H7 (cell line): ENCODE measurements around the gene MEFV. TPM values are rescaled to one million over a fixed set of nuclear protein-coding genes. Genes with fewer than 3 reads are reported as not detected.
"Not testable (repeated sequence)": the region's sequence is repeated elsewhere in the genome, so short reads cannot be mapped to it uniquely, and the experiment has no call there.

Experiments used
- DNase-seq: peaks from one replicate; pipeline ENCODE4 v3.0.0; 2012
- H3K27me3 ChIP-seq: 2 replicates; pipeline ENCODE4 v1.6.0; 2011; ENCODE audit warnings: mild to moderate bottlenecking, low read length; ENCODE audit not compliant: control insufficient read depth, insufficient read depth
- H3K36me3 ChIP-seq: replicated peaks from 2 replicates; pipeline ENCODE4 v1.5.1; 2011; ENCODE audit warnings: low read length; ENCODE audit not compliant: control insufficient read depth, insufficient read depth
- H3K4me3 ChIP-seq: 2 replicates; pipeline ENCODE4 v1.5.1; 2011; ENCODE audit warnings: low read depth, mild to moderate bottlenecking, control low read depth, low read length, moderate library complexity; ENCODE audit not compliant: insufficient read depth
- total RNA-seq: library from RNA; depleted of rRNA; stranded (reverse); fragments of >200 nt; shearing (Covaris generic); gene quantifications from 2 replicates; pipeline ENCODE4 v1.2.3, GENCODE V29; 2014

The MEFV gene
- total RNA-seq, 1 experiment from 2014 or later, result 0.14 TPM

DNA sequence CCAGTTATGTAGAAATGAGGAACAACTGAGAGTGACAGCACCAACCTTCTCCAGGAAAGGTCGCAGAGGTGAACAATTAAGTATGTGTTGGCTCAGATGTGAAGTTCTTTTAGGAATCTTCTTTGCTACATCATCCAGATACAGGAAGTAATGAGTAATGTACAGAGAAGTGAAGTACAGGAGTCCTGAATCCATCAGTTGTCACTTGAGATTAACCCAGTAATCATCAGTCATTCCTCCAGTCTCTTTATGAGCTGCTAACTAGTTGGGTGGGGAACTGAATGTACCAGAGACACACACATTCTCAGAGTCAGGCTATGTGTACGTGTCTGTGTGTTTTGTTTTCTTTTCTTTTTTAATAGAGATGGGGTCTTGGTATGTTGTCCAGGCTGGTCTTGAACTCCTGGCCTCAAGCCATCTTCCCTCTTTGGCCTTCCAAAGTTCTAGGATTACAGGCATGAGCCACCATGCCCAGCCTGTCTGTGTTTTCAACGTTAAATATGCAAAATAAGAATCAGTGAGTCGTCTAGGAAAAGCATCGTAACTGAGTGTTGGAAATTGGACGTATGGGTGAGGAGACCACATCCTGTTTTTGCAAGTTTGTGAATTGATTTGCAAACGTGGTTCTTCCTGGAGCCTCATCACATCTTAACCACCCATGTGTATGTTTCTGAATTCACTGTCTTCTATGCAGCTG is 41.4 kb downstream of the MEFV start:
- DNase-seq, result no peak

DNA sequence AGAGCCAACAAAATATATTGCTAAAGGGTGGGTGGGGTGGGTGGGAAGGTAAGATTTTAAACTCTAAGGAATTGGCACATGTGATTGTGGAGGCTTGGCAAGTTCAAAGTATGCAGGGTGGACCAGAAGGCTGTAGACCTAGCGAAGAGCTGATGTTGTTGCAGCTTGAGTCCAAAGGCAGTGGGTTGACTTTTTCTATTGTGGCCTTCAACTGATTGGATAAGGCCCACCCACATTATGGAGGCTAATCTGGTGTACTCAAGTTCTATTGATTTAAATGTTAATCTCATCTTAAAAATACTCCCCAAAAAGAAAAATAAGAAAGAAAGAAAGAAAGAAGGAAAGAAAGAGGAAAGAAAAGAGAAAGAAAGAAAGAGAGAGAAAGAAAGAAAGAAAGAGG is 43.9 kb downstream of the MEFV start:
- DNase-seq, result no peak
- no peaks in the 10 kb centered on the region for H3K27me3 ChIP-seq
- H3K36me3 ChIP-seq, result no peaks in the 10 kb centered on the region
- H3K4me3 ChIP-seq, result no peak overlapping the region

More for the DNA sequence above, 41.4 kb downstream of the MEFV start:
- H3K27me3 ChIP-seq, result no peaks in the 10 kb centered on the region
- H3K4me3 ChIP-seq, result no peak overlapping the region
- no peaks in the 10 kb centered on the region for H3K36me3 ChIP-seq

DNA sequence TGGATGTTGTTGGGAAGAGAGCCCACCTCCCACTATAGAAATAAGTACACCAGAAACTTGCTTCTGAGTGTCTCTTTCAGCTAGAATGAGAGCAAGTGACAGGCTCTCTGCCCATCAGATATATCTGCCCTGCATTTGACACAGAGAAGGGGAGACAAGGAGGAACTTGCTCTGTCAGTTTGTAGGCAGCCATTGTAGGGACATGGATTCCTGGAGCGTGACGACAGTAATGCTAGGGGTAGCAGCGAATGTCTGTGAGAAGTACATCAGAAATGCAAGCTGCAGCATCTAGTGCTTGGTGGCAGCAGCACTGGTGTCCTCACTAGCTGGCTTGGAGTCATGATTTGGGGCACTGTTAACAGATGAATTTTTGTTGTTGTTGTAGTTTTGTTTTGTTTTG is 44.4 kb downstream of the MEFV start:
- no peak overlapping the region for H3K4me3 ChIP-seq
- DNase-seq, result no peak
- H3K36me3 ChIP-seq, result no peaks in the 10 kb centered on the region
- H3K27me3 ChIP-seq, result no peaks in the 10 kb centered on the region

DNA sequence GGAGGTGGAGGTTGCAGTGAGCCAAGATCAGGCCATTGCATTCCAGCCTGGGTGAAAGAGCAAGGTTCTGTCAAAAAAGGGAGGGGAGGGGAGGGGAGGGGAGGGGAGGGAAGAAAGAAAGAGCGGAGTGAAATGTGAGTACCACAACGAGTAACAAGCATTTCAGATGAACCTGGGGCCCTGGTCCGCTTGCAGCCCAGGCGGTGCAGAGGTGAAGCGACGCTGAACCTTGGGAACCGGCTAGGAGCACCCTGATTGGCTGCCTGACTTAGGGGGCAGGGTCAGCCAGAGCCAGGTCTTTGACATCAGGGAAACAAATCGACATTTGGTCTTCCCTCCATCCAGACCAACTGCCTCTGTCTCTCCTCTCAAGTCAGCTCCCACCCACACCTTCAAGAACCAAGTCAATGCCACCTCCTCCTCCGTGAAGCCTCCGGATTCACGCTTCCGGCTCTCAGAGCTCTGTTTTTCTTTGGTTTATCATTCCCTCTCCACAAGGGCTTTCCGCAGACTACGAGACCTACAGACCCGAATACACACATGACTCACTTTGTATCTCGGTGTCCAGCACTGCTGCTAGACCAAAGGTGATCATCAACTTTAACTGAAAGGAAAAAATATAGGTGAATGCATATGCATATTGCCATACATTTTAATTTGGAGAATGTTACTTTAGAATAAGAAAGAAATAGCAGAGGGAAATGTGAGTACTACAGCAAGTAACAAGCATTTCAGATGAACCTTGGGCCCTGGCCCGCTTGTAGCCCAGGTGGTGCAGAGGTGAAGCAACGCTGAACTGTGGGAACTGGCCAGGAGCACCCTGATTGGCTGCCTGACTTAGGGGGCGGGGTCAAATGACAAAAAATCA is 49.1 kb downstream of the MEFV start:
- Histone ChIP-seq H3K27me3 (no peaks in the 10 kb centered on the region), H3K4me3 (no peak overlapping the region), H3K36me3 (no peaks in the 10 kb centered on the region)
- DNase-seq, result no peak

DNA sequence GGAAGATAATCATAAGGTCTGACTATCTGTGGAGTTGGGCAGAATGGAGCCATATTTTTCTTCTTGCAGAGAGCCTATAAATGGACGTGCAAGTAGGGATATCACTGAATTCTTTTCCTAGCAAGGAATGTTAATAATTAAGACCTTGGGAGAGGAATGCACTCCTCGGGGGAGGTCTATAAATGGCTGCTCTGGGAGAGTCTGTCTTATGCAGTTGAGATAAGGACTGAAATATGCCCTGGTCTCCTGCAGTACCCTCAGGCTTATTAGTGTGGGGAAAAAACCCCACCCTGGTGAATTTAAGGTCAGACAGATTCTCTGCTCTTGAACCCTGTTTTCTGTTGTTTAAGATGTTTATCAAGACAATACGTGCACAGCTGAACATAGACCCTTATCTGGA is 50.5 kb downstream of the MEFV start:
- not testable (repeated sequence) for H3K4me3 ChIP-seq, H3K36me3 ChIP-seq, DNase-seq, H3K27me3 ChIP-seq

DNA sequence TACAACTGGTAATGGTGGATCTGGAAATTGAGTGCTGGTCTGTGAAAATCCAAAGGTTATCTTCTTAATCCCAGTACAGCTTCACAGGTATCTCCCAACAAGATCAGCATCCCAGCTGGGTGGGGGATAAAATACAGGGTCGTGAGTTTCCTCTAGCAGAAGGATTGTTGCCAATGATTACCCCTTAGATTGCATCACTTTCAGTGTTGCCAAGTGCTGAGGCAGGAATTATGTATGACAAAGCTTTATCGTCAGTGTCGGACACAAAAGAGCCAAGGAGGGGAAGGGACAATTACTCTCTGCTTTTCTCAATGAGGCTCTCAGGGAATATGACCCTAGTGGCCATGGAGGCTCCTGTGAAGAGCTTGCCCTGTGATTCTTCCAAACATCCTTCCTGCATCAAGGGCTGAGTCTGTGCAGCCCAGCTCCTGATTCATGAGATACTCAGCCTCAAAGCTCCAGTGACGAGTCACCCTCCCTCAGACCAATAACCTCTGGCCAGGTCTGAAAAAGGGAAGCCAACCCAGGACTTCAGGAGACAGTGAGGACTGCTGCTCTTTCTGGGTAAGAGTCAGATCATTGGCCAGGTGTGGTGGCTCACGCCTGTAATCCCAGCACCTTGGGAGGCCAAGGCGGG is 53.4 kb downstream of the MEFV start:
- Histone ChIP-seq H3K36me3 (no peaks in the 10 kb centered on the region), H3K27me3 (no peaks in the 10 kb centered on the region; the same call in 1 of the 2 replicates), H3K4me3 (no peak overlapping the region)
- DNase-seq, result no peak

DNA sequence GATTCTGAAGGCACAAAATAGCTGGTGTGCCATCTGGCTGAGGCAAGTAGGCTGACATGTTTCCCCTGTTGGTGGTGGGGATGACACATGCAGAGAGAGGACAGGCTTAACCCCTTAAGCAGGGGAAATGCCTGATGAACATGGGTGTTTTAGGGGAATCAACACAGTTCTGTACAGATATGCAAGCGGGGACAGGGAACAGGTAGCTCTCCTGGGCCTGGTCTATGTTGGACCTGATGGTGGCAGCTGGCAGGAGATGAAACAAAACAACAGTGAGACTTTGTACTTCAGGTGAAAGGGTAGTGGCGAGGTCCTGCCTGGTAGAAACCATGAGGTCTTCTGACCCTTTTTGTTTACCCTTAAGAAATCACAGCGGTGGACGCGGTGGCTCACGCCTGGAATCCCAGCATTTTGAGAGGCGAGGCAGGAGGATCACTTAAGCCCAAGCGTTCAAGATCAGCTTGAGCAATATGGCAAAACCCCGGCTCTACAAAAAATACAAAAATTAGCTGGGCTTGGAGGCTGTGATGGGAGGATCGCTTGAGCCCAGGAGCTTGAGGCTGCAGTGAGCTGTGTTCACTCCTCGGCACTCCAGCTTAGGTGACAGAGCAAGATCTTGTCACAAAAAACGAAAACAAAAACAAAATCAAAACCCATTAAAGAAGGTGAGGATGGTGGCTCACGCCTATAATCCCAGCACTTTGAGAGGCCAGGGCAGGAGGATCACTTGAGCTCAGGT is 57.9 kb downstream of the MEFV start:
- H3K4me3 ChIP-seq, result no peak overlapping the region
- H3K27me3 ChIP-seq, result no peaks in the 10 kb centered on the region; the same call in 1 of the 2 replicates
- no peak for DNase-seq
- no peaks in the 10 kb centered on the region for H3K36me3 ChIP-seq

DNA sequence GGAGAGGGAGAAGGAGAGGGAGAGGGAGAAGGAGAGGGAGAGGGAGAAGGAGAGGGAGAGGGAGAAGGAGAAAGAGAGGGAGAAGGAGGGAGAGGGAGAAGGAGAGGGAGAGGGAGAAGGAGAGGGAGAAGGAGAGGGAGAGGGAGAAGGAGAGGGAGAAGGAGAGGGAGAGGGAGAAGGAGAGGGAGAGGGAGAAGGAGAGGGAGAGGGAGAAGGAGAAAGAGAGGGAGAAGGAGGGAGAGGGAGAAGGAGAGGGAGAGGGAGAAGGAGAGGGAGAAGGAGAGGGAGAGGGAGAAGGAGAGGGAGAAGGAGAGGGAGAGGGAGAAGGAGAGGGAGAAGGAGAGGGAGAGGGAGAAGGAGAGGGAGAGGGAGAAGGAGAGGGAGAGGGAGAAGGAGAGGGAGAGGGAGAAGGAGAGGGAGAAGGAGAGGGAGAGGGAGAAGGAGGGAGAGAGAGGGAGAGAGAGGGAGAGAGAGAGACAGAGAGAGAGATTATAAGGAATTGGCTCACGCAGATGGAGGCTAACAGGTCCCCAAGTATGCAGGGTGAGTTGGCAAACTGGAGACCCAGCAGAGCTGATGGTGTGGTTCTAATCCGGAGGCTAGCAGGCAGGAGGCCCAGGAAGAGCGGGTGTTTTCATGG is 58.6 kb downstream of the MEFV start:
- not testable (repeated sequence) for H3K4me3 ChIP-seq

DNA sequence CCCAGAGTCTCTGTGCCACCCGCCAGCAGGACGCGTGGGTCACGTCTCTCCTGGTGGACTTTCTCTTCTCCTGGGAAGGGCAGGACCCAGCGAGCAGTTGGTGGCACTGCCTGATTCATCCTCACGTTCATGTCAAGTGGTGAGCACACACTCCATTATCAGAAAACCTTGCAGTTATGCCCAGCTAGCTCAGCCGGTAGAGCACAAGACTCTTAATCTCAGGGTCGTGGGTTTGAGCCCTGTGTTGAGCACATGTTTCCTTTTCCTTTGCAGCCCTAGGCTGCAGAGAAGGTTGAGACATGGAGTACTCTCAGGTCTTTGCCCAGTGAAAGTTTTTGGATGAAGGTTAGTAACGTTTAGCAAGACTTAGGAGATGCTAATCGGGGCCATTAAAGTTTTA is 60.5 kb downstream of the MEFV start:
- Histone ChIP-seq H3K36me3 (no peaks in the 10 kb centered on the region), H3K4me3 (no peak overlapping the region), H3K27me3 (peaks cover 2% of the 10 kb centered on the region)
- peak; percentile 43 for DNase-seq

More for the DNA sequence above, 58.6 kb downstream of the MEFV start:
- not testable (repeated sequence) for DNase-seq, H3K27me3 ChIP-seq, H3K36me3 ChIP-seq

DNA sequence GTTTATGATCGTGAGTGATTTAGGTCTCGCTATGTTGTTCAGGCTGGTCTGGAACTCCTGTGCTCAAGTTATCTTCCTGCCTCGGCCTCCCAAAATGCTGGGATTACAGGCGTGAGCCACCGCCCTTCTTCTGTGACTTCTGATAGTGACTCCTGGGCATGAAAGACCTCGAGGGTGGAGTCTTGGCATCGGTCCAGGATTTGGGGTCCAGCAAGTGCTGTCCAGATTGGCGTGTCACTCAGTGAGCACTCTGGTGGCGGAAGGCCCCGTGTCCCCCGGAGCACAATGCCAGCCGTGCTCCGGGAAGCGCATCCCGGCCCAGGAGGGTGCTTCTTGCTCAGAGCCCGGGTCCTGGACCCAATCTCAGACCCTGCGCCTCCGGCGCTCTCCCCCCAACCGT is 61.6 kb downstream of the MEFV start:
- peak; percentile 43 for DNase-seq
- Histone ChIP-seq H3K36me3 (no peaks in the 10 kb centered on the region), H3K27me3 (peaks cover 14% of the 10 kb centered on the region), H3K4me3 (no peak overlapping the region)

DNA sequence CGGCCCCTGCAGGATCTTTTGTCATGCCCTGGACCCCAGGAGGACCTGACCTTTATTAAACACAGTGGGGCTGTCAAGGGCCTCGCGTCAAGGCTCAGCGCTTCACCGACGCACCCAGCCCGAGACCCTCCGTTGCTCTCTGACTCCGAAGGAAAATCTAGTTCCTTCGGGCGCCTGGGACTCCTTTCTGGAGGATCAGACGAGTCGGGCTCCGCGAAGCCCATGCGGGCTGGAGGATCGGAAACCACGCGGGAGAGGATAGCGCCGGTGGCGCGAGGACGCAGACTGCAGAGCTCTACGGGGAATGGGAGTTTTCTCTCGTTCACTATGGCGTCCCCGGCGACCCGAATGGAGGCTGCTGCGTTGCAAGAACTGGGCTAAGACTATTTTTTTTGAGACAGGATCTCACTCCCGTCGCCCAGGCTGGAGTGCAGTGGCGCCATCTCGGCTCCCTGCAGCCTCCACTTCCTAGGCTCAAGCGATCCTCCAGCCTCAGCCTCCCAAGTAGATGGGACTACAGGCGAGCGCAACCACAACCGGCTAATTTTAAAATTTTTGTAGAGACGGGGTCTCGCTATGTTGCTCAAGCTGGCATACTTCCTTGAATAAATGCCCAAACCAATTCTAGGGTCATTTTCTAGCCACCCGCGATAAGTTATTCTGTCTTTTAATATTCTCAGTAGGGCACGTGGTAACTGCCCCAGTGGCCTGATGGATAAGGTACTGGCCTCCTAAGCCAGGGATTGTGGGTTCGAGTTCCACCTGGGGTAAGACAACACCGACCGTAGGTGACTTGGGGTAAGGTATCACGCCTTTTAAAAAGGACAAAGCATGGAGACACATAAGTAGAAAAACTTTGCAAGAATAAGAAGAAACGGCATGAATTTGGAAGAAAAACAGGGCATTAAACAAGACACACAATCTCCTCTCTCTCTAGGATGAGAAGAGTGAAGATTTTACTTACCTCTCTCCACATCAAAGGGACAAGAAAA is 62.9 kb downstream of the MEFV start:
- peak; percentile 55 for DNase-seq
- Histone ChIP-seq H3K36me3 (no peaks in the 10 kb centered on the region), H3K4me3 (no peak overlapping the region), H3K27me3 (peaks cover 18% of the 10 kb centered on the region)

DNA sequence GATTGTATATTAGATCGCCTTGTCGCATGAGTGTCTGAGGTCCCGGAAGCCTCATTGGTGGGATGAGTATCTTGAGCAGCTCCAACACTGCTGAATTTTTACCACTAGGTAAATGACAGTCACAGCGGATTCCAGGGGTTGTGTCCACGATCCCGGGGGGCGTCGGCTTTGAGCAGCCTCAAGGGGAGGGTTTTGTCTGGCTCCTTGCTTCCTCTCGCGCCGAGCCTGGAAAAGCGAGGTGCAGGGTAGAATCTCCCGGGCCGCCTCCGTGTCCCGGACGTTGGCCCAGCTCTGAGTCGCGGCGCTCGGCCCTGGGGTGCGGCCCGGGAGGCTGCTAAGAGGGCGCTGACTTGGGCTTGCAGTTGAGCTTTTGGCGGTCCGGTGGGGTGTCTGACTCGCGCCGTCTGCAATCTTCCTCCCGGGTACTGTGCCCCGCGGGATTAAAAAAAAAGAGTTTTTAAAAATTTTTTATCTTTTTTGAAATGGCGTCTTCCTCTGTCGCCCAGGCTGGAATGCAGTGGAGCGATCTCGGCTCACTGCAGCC is 63.9 kb downstream of the MEFV start:
- no peaks in the 10 kb centered on the region for H3K36me3 ChIP-seq
- peak; percentile 67 for DNase-seq
- H3K27me3 ChIP-seq, result peaks cover 19% of the 10 kb centered on the region
- H3K4me3 ChIP-seq, result no peak overlapping the region
